ENCODE results near the gene ST14.

ST14 gene

GRCh38 chr11:130136107-130136506 lies 23.5 kb upstream of the ST14 start:
- DNase-seq (ENCODE audit: low spot score) = no peak

GRCh38 chr11:130137999-130138398 lies 21.6 kb upstream of the ST14 start:
- DNase-seq (ENCODE audit: low spot score) = no peak

GRCh38 chr11:130139401-130139800 lies 20.2 kb upstream of the ST14 start:
- DNase-seq (ENCODE audit: low spot score) = no peak

- DNase-seq (ENCODE audit: low spot score) = no peak
These were observed 17.8 kb upstream of the ST14 start for GRCh38 chr11:130141561-130142341.

- peak; percentile 76 for DNase-seq (ENCODE audit: low spot score)
These were observed 15.4 kb upstream of the ST14 start for GRCh38 chr11:130144141-130144540.

GRCh38 chr11:130144861-130145281 lies 14.7 kb upstream of the ST14 start:
- DNase-seq (ENCODE audit: low spot score) = no peak

GRCh38 chr11:130145311-130145812 lies 14.2 kb upstream of the ST14 start:
- DNase-seq (ENCODE audit: low spot score) = no peak

GRCh38 chr11:130145975-130146776 lies 13.4 kb upstream of the ST14 start:
- DNase-seq (ENCODE audit: low spot score) = no peak

- peak; percentile 92 for DNase-seq (ENCODE audit: low spot score)
These were observed 12.8 kb upstream of the ST14 start for GRCh38 chr11:130146796-130147195.

- no peak for DNase-seq (ENCODE audit: low spot score)
These were observed 10.7 kb upstream of the ST14 start for GRCh38 chr11:130148796-130149326.

GRCh38 chr11:130150790-130151189 lies 8.8 kb upstream of the ST14 start:
- DNase-seq (ENCODE audit: low spot score) = no peak

GRCh38 chr11:130151196-130151595 lies 8.4 kb upstream of the ST14 start:
- DNase-seq (ENCODE audit: low spot score) = no peak

- DNase-seq (ENCODE audit: low spot score) = no peak
These were observed 3.2 kb upstream of the ST14 start for GRCh38 chr11:130156108-130157022.

- DNase-seq (ENCODE audit: low spot score) = no peak
These were observed 2.5 kb upstream of the ST14 start for GRCh38 chr11:130157101-130157500.

GRCh38 chr11:130157840-130158239 lies 1.7 kb upstream of the ST14 start:
- no peak for DNase-seq (ENCODE audit: low spot score)

- no peak for DNase-seq (ENCODE audit: low spot score)
These were observed 443 bp upstream of the ST14 start for GRCh38 chr11:130159139-130159538.

- no peak for DNase-seq (ENCODE audit: low spot score)
These were observed 1.0 kb downstream of the ST14 start for GRCh38 chr11:130160498-130161155.

- no peak for DNase-seq (ENCODE audit: low spot score)
These were observed 2.0 kb downstream of the ST14 start for GRCh38 chr11:130161441-130162145.

GRCh38 chr11:130162733-130163132 lies 3.2 kb downstream of the ST14 start:
- DNase-seq (ENCODE audit: low spot score) = no peak

Data from pons (tissue), 1 donor.